ENCODE measurements around the gene USP44.

DNA sequence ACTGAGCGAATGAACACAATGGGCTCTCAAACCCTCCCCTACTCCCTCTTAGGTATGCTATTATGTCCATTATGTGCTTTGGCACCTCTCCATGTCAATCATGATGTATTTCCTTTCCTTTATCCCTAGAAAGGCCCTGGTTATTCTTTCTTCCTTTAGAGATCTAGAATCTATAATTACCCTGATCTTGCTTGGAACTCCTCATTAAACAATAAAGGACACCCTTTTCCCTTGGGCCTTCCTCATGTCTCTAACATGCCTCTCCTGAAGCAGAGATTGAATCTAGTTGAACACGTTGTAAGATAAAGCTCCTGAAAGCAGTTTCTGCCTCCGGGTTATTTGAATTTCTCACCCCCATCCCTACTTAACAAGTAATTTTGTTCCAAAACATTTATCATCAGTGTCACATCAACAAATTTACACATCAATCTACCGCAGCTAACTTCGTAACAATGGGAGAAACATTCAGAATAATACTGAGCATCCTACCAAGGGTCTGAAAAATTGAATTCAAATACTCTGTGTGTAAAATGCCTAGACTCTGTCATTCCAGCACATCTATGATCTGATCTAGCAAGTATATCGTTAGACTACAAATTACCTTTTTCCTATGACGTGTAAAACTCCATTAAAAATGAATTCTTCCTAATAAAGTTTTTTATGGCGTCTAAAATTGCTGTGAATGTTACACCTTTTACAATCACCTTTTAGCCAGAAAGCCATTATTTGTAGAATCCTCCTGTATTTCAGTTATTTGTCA is 5.4 kb downstream of the USP44 start:
- TF ChIP-seq, protein P1, sequence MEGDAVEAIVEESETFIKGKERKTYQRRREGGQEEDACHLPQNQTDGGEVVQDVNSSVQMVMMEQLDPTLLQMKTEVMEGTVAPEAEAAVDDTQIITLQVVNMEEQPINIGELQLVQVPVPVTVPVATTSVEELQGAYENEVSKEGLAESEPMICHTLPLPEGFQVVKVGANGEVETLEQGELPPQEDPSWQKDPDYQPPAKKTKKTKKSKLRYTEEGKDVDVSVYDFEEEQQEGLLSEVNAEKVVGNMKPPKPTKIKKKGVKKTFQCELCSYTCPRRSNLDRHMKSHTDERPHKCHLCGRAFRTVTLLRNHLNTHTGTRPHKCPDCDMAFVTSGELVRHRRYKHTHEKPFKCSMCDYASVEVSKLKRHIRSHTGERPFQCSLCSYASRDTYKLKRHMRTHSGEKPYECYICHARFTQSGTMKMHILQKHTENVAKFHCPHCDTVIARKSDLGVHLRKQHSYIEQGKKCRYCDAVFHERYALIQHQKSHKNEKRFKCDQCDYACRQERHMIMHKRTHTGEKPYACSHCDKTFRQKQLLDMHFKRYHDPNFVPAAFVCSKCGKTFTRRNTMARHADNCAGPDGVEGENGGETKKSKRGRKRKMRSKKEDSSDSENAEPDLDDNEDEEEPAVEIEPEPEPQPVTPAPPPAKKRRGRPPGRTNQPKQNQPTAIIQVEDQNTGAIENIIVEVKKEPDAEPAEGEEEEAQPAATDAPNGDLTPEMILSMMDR (IDR thresholded peaks at IDR 0.05), result no peak
- TF ChIP-seq POLR2A (IDR thresholded peaks at IDR 0.05), result no peak

Measured in heart left ventricle (tissue), 13 donors.